ENCODE measurements around the gene MBP. TPM values are rescaled to one million over a fixed set of nuclear protein-coding genes. Genes with fewer than 3 reads are reported as not detected.
A peak's percentile ranks its signal among the peaks of the same experiment; 100 is the strongest.

MBP gene
- 4.5 and 8.6 TPM in 2 replicates for total RNA-seq (2014; rRNA removed; shearing (Covaris generic))

- DNase-seq = peak; percentile 95
- H3K36me3 ChIP-seq (replicated peaks; ENCODE audit: control insufficient read depth, insufficient read depth, low read length) = no peaks in the 10 kb centered on the region
- peak within 1 kb of the TSS; percentile 72 for H3K4me3 ChIP-seq (ENCODE audit: insufficient read depth, low read depth, low read length)
- peaks cover 38% of the 10 kb centered on the region for H3K27me3 ChIP-seq (ENCODE audit: control insufficient read depth, insufficient read depth, low read length)
These were observed at the start of gene MBP for GRCh38 chr18:77132369-77133050. Gene MBP, minus strand, starts transcription at chr18:77132783. Its CDS starts 27,522 bp downstream, at chr18:77105261.

DNA sequence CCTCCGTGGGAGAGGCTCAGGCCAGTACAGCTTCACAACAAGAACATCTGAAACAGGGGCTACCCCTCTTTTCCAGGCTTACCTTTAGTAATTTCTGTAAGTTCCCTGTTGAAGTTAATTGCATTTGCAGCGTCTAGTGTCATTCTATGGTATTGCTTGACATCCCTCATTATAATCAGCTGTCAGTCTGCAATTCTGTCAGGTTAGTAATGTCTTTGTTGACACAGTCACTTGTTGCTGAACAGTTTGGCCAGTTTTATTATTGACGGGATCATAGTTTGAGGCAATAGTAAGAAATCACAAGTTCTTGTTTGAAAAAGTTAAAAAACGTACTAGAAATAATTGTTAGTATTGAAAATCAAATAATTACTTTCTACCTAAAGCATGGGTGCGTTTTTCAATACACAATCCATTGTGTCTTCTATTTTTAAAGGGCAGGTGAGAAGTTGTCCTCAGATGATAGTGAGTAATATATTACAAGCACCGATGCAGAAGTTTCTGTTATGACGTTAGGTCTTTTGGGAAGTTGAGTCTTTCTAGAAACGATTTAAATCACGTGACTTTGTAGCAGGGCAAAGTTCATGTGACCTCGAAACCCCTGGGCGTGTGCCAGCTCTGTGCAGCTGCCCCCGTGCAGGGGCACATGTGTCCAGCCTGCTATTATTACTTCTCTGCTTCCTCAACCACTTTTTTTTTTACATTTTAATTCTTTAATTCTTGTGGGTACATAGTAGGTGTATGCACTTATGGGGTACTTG is 49.5 kb upstream of the MBP start:
- Histone ChIP-seq H3K4me3 (ENCODE audit: insufficient read depth, low read depth, low read length) (no peak overlapping the region), H3K27me3 (ENCODE audit: control insufficient read depth, insufficient read depth, low read length) (no peaks in the 10 kb centered on the region), H3K36me3 (replicated peaks; ENCODE audit: control insufficient read depth, insufficient read depth, low read length) (no peaks in the 10 kb centered on the region)
- no peak for DNase-seq

- no peaks in the 10 kb centered on the region for H3K36me3 ChIP-seq (replicated peaks; ENCODE audit: control insufficient read depth, insufficient read depth, low read length)
- no peaks in the 10 kb centered on the region for H3K27me3 ChIP-seq (ENCODE audit: control insufficient read depth, insufficient read depth, low read length)
- DNase-seq = no peak
- H3K4me3 ChIP-seq (ENCODE audit: insufficient read depth, low read depth, low read length) = no peak overlapping the region
These were observed 46.0 kb upstream of the MBP start for GRCh38 chr18:77178559-77178958.

- no peak for DNase-seq
- H3K36me3 ChIP-seq (replicated peaks; ENCODE audit: control insufficient read depth, insufficient read depth, low read length) = no peaks in the 10 kb centered on the region
- no peaks in the 10 kb centered on the region for H3K27me3 ChIP-seq (ENCODE audit: control insufficient read depth, insufficient read depth, low read length)
- H3K4me3 ChIP-seq (ENCODE audit: insufficient read depth, low read depth, low read length) = no peak overlapping the region
These were observed 44.4 kb upstream of the MBP start for GRCh38 chr18:77177009-77177408.

- H3K4me3 ChIP-seq (ENCODE audit: insufficient read depth, low read depth, low read length) = no peak overlapping the region
- no peaks in the 10 kb centered on the region for H3K27me3 ChIP-seq (ENCODE audit: control insufficient read depth, insufficient read depth, low read length)
- no peak for DNase-seq
- no peaks in the 10 kb centered on the region for H3K36me3 ChIP-seq (replicated peaks; ENCODE audit: control insufficient read depth, insufficient read depth, low read length)
These were observed 40.9 kb upstream of the MBP start for GRCh38 chr18:77173275-77174030.

GRCh38 chr18:77170890-77171410 is 38.4 kb upstream of the MBP start:
- H3K36me3 ChIP-seq (replicated peaks; ENCODE audit: control insufficient read depth, insufficient read depth, low read length) = no peaks in the 10 kb centered on the region
- H3K27me3 ChIP-seq (ENCODE audit: control insufficient read depth, insufficient read depth, low read length) = no peaks in the 10 kb centered on the region
- DNase-seq = no peak

GRCh38 chr18:77168811-77169311 is 36.3 kb upstream of the MBP start:
- H3K36me3 ChIP-seq (replicated peaks; ENCODE audit: control insufficient read depth, insufficient read depth, low read length) = no peaks in the 10 kb centered on the region
- H3K27me3 ChIP-seq (ENCODE audit: control insufficient read depth, insufficient read depth, low read length) = no peaks in the 10 kb centered on the region
- no peak overlapping the region for H3K4me3 ChIP-seq (ENCODE audit: insufficient read depth, low read depth, low read length)
- DNase-seq = peak; percentile 57

More at GRCh38 chr18:77170890-77171410, 38.4 kb upstream of the MBP start:
- H3K4me3 ChIP-seq (ENCODE audit: insufficient read depth, low read depth, low read length) = no peak overlapping the region

DNA sequence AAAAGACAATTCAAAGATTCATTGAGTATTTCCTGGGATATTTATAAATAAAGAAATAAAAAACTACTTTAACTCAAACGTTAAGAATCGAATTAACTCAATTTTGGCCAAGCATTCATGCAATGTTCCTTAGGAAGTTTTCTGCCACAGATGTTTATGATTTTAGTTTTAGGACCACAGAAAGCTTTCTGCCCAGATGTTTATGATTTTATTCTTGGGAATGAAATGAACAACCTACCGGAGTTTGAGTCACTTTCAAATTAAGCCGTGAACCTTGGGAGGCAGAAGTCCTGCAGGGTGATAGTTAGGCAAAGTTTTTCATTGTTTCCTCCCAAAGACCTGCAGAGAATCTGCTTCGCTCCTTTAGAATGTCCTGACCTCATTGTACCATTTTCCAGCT is 34.7 kb upstream of the MBP start:
- Histone ChIP-seq H3K36me3 (replicated peaks; ENCODE audit: control insufficient read depth, insufficient read depth, low read length) (no peaks in the 10 kb centered on the region), H3K27me3 (ENCODE audit: control insufficient read depth, insufficient read depth, low read length) (no peaks in the 10 kb centered on the region), H3K4me3 (ENCODE audit: insufficient read depth, low read depth, low read length) (no peak overlapping the region)
- DNase-seq = no peak

DNA sequence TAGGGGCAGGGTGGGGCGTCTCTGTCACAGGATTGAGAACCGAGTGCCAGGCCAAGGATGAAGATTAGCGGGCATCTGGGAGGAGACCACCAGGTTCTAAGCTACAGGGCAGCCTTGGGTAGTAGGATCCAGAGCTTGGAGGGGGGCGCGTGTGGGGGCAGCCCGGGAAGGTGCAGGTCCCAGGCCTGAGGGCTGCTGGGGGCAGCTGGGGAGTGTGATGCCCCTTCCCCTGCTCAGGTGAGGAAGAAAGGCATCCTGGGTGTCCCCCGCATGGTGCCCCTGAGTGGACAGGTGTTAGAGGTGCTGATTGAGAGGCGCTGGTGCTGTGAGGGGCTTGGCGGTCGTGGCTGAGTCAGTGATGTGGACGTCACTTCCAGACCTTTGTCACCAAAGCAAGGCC is 33.9 kb upstream of the MBP start:
- no peaks in the 10 kb centered on the region for H3K36me3 ChIP-seq (replicated peaks; ENCODE audit: control insufficient read depth, insufficient read depth, low read length)
- H3K4me3 ChIP-seq (ENCODE audit: insufficient read depth, low read depth, low read length) = no peak overlapping the region
- H3K27me3 ChIP-seq (ENCODE audit: control insufficient read depth, insufficient read depth, low read length) = no peaks in the 10 kb centered on the region
- DNase-seq = peak; percentile 36

DNA sequence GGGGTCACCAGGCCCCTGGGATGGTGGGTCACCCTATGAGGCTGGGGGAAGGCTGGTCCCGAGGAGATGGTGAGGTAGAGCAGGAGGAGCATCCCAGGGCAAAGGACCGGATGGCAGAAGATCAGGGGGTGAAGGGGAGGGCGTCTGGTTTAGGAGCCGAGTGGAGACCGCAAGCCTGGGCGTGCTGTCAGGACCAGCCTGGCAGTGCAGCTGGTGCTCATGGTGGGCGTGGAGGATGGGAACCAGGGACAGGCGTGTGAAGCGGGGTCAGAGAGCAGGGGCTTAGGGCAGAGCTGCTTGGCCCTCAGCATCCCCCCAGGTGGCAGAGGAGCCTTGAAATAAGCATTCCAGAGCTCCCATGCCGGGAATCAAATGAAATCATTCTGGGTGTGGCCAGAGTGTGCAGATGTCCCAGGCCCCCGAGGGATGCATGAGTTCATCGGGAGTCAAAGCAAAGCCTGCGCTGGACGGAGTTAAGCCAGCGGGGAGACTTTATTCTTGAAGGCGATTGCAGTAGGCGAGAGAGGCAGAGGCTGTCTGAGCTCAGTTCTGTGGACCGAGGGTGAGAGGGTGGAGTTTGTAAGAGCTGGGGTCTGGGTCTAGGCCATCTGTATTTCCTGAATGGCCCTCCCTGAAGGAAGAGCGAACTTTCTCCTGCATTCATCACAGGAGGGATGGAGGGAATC is 33.1 kb upstream of the MBP start:
- Histone ChIP-seq H3K27me3 (ENCODE audit: control insufficient read depth, insufficient read depth, low read length) (no peaks in the 10 kb centered on the region), H3K4me3 (ENCODE audit: insufficient read depth, low read depth, low read length) (no peak overlapping the region), H3K36me3 (replicated peaks; ENCODE audit: control insufficient read depth, insufficient read depth, low read length) (no peaks in the 10 kb centered on the region)
- peak; percentile 44 for DNase-seq

GRCh38 chr18:77164763-77165485 is 32.3 kb upstream of the MBP start:
- no peaks in the 10 kb centered on the region for H3K27me3 ChIP-seq (ENCODE audit: control insufficient read depth, insufficient read depth, low read length)
- no peaks in the 10 kb centered on the region for H3K36me3 ChIP-seq (replicated peaks; ENCODE audit: control insufficient read depth, insufficient read depth, low read length)
- no peak overlapping the region for H3K4me3 ChIP-seq (ENCODE audit: insufficient read depth, low read depth, low read length)
- DNase-seq = no peak

- no peak for DNase-seq
- no peak overlapping the region for H3K4me3 ChIP-seq (ENCODE audit: insufficient read depth, low read depth, low read length)
- H3K36me3 ChIP-seq (replicated peaks; ENCODE audit: control insufficient read depth, insufficient read depth, low read length) = no peaks in the 10 kb centered on the region
- no peaks in the 10 kb centered on the region for H3K27me3 ChIP-seq (ENCODE audit: control insufficient read depth, insufficient read depth, low read length)
These were observed 31.4 kb upstream of the MBP start for GRCh38 chr18:77164026-77164425.

DNA sequence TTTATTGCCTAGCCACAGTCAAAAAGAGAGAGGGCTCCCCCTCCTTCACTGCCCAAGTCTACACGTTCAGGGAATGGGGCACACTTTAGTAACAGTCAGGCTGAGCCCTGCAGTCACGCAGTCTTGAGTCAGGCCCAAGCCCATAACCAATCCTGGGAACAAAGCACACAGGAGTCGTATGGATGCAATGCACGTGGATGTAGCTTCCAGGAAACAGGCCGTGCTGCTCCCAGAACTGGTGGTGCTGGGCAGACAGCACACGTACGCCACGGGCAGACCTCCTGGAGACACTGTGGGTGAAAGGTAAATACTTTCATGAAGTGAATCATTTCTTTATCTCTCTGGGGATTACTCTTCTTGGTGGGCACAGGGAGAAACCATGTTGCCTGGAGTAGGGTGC is 30.0 kb upstream of the MBP start:
- Histone ChIP-seq H3K36me3 (replicated peaks; ENCODE audit: control insufficient read depth, insufficient read depth, low read length) (no peaks in the 10 kb centered on the region), H3K27me3 (ENCODE audit: control insufficient read depth, insufficient read depth, low read length) (no peaks in the 10 kb centered on the region), H3K4me3 (ENCODE audit: insufficient read depth, low read depth, low read length) (no peak overlapping the region)
- DNase-seq = no peak
